Erythroblast (primary cell): ENCODE results near the gene EFNA3.

Experiments used
- GATA1 ChIP-seq: IDR thresholded peaks from 2 replicates; pipeline ENCODE4 v1.6.1; 2011; ENCODE audit warnings: low read depth, mild to moderate bottlenecking, control low read depth, low read length, moderate library complexity
- POLR2A ChIP-seq: IDR thresholded peaks from 2 replicates; pipeline ENCODE4 v1.6.1; 2011; ENCODE audit warnings: mild to moderate bottlenecking, low read length

DNA sequence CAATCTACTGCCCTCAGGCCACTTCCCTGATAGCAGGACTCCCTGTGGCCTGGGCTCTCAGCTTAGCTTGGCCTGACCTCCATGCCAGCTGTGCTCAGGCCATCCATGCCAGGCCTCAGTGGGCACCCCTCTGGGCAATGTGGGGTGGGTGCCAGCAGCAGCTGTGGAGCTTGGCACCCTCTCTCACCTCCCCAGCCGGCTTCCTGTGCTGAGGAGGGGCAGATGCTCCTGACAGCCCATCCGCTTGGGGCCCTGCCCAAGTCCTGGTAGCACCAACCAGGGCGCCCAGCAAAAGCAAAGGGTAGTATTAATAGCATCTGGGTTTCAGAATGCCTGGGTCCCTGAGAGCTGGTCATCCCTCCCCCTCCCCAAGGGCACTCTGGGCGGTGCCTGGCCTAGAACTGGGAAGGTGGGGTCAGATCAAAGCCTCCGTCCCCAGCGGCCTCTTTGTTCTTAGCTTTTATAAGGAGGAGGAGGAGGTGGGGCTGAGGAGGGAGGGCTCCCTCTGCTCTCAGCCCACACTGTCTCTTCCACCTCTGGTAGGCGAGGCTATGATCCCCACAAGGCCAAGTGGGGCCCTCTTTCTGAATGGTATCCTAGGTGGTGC, 9.0 kb upstream of the EFNA3 start:
- no peak for TF ChIP-seq POLR2A
- TF ChIP-seq GATA1 = no peak
